Head of caudate nucleus (tissue), 42 donors: Measurements from ENCODE around the gene ABCB11.
"Not testable (repeated sequence)": the region's sequence is repeated elsewhere in the genome, so short reads cannot be mapped to it uniquely, and the experiment has no call there.

Experiments used
- DNase-seq, 42 donors: peaks; one replicate each; pipeline versions ENCODE4 v3.0.0 to v3.0.0-alpha.2; 2020 to 2021; ENCODE audit warnings: mixed read lengths in 7 of 42
- intact Hi-C: fragments of 100-400 bp; cut with DNase I; formaldehyde crosslinking; loops from one replicate; pipeline ENCODE4 v1.15.0; 2022

ABCB11 gene

GRCh38 chr2:168874368-168875054, 156.6 kb downstream of the ABCB11 start:
- intact Hi-C loops = no loop called here

DNA sequence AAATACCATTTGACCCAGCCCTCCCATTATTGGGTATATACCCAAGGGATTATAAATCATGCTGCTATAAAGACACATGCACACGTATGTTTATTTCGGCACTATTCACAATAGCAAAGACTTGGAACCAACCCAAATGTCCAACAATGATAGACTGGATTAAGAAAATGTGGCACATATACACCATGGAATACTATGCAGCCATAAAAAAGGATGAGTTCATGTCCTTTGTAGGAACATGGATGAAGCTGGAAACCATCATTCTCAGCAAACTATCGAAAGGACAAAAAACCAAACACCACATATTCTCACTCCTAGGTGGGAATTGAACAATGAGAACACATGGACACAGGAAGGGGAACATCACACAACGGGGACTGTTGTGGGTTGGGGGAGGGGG, 160.3 kb downstream of the ABCB11 start:
- intact Hi-C loops = not testable (repeated sequence)

More at GRCh38 chr2:168874368-168875054, 156.6 kb downstream of the ABCB11 start:
- DNase-seq = no peak

More for the DNA sequence above, 160.3 kb downstream of the ABCB11 start:
- not testable (repeated sequence) for DNase-seq
